ENCODE results near the gene FSTL1. TPM values are rescaled to one million over a fixed set of nuclear protein-coding genes. Genes with fewer than 3 reads are reported as not detected.
A peak's percentile ranks its signal among the peaks of the same experiment; 100 is the strongest.

The FSTL1 gene
- total RNA-seq, 1 donor from 2014 or later = 95.3 TPM

DNA sequence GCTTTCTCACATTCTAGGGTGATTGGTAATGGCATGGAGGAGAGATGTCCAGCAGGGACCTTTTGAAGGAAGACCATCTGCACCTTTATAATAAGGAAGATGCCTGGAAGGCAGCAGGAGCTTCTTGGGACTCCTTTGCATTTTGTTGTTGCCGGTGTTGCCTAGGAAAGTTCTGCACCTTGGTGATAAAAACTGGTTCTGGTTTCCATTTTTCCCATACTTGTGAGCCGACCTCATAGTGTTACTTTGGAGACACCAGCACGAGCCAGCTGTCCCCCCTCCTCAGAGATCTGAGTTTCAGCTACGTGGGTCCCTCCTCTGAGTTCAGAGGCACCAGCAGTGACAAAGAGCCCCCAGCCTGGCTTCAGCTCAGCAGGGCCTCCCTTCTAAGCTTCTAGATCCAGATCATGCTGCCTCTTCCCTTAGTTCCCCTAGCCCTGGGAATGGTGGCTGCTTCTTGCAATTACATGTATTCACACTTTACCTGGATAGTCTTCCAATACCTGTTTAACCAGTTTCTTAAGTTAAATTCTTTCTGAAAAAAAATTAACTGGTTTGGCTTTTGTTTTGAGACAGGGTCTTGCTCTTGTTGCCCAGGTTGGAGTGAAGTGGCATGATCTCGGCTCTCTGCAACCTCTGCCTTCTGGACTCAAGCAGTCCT lies 18.0 kb upstream of the FSTL1 start:
- no peak for DNase-seq (ENCODE audit: low read depth in 2 of 2)

DNA sequence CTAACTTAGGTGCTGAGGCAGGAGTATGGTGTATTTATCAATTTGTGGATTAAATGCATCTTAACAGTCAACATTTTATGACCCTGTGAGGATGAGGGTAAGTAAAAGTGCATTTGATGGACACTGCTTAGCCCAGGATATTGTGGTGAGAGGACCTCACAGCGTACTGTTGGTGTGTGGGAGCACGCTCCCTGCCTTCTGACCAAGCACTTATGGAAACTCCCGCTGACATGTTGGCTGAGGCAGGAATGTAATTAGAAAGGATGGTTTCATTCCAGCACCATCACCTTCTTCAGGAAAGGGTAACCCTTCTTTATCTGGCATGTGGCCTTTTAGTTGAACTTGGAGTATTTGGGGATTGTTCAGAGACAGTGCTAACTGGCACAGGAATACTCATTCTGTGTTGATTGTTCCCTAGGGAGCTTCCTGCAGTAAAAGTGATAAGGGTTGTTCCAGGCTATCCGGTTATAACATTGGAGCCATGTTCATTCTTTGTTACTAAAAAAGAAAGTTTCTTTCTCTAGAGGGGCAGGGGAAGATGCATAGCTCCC lies 11.7 kb upstream of the FSTL1 start:
- DNase-seq (ENCODE audit: low read depth in 2 of 2) = peak in 1 of 2 donors; percentile 50

DNA sequence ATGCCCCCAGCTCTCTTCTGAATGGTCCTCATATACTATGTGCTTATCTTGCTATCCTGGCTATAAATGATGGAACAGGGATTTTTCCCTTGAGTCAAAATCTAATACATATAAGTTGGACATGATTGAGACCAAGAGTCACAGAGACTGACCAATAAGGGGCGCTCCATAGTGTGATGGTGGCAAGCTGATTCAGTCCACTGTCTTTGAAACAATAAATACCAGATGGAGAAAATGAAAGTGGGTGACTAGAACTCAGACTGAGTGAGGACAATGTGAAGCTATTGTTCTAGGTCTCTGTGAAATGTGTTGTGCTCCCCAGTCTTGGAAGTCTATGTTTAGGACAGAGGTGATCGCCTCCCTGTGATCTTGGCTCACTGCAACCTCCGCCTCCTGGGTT lies 10.6 kb upstream of the FSTL1 start:
- DNase-seq (ENCODE audit: low read depth in 2 of 2) = no peak

DNA sequence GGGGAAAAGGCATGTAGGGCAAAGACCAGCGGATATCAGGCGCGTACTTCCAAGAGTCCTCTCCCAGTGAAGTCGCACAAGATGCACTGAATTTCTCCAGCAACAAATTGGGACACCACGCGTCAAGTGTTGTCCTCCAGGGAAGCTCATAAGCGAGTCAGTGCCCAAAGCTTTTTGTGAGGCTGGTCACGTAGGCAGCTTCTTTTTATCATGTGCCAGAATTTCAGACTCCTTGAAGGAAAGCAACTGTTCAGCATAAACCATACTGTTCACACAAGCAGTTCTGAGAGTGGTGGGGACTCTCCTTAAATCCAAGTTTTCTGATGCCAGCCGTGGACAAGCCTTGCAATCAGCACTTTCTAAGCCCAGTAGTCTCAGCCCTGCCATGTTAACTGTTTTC lies 10.1 kb upstream of the FSTL1 start:
- DNase-seq (ENCODE audit: low read depth in 2 of 2) = no peak

DNA sequence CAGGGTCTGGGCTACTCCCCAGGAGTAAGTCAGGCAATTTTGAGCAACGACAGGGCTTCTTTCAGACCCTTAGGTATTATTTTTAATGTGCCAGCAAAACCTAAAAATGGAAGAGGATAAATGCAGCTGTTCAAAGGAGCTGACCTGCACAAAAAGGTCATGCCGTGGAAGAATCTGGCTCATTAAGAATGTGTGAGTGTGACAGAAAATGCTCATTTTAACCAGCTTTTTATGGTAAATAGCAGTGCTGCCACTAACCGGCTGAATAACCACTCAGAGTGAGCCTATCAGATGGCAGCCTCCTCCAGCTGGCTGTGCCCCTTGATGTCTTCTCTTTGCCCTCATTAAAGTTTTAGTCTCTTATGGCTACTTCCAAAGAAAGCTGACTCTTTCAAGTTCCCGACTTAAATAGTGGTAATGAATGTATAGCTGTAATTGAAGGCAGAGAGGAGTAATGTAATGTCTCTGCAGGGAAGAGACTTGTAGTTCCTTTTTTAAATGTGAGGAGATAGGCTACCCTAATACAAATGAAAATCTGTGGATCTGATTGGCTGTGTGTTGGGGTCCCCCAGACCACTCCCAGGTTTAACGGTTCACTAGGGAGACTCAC lies 9.5 kb upstream of the FSTL1 start:
- DNase-seq (ENCODE audit: low read depth in 2 of 2) = no peak

DNA sequence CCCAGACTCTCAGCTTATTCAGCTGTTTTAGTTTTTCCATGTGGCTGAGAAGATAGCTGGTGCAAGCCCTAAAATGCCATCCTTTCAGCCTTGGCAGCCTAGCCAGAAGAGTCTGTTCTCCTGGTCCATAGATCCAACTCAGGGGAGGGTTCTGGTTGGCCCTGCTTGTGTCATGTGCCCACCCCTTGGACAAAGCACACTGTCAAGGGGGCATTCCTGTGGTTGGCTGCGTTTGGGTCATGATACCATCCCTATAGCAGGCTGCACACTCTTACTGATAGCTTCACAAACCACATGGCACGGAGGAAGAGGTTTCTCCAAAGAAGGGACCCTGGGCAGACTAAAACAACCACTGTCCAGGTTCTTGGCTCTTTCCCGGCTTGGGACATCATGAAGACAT lies 8.4 kb upstream of the FSTL1 start:
- DNase-seq (ENCODE audit: low read depth in 2 of 2) = no peak

DNA sequence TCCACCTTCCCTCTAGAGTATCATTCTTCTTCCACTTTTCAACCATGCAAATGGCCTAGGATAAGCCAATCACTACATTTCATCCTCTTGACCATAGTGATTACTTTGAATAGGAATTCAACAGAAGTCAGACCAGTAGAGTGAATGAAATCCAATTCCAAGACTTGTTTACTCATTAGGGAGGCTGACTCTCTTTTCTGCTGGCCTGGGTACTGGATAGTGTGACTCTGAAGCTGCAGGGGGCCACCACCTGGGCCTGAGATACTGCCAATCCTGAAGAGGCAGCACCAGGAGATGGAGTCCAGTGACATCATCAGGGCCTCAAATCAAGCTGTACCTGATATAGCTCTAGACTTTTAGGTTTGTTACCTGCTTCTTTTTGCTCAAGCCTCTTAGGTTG lies 7.0 kb upstream of the FSTL1 start:
- no peak for DNase-seq (ENCODE audit: low read depth in 2 of 2)

DNA sequence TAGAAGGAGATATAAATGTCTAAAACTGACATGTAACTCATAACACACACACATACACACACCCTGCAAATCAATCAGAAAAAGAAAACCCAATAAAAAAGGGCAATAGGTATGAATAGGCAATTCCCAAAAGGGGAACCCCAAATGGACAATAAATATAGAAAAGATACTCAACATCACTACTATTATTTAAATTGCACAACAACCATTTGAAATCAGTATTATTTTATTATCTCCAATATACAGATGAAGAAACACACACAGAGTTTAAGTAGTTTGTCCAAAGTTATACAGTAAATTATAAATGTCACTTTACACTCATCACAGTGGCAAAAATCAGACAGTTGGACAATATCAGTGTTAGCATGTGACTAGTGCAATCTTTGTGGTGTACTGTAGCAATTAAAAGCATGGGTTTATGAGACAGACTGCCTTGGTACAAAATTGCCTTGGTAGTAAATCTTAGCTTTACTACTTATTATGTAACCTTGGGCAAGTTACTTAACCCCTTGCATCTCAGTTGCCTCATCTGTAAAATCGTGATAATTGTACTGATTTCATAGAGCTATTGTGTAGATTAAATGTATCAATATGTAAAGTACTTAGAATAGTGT lies 3.4 kb upstream of the FSTL1 start:
- no peak for DNase-seq (ENCODE audit: low read depth in 2 of 2)

DNA sequence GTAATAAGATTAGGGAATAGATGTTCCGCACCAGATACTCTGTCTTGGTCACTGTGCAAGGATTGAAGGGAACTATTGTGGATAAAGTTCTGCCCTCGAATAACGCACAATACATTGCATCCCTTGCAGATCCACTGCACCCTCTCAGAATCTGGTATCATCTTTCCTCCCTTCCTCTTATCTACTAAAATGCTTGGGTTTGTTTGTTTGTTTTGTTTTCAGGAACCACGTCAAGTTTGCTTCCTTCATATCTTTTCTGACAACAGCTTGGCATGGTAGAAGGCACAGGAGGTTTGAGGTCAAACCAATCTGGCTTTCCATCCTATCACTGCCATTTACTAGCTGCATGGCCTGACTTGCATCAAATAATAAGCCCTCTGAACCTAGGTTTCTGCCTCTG lies 2.0 kb upstream of the FSTL1 start:
- no peak for DNase-seq (ENCODE audit: low read depth in 2 of 2)

DNA sequence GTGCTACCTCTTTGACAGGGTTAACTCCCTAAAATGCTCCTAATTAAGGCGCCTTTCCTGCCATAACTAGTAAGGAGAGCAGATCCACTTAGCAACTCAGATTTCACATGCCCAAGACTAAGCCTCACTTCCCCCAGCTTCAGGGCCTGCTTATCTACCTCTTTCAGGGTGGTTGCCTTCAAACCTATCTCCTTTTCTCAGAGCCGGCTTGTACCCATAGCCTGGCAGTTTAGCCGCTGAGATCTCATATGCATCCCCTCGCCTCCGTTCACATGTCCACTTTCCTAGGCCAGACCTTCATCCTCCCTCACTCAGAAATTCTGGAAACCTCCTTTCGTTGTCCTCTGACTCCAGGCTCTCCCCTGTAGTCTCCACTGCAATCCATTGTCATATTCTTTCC lies 1.0 kb upstream of the FSTL1 start:
- DNase-seq (ENCODE audit: low read depth in 2 of 2) = no peak

DNA sequence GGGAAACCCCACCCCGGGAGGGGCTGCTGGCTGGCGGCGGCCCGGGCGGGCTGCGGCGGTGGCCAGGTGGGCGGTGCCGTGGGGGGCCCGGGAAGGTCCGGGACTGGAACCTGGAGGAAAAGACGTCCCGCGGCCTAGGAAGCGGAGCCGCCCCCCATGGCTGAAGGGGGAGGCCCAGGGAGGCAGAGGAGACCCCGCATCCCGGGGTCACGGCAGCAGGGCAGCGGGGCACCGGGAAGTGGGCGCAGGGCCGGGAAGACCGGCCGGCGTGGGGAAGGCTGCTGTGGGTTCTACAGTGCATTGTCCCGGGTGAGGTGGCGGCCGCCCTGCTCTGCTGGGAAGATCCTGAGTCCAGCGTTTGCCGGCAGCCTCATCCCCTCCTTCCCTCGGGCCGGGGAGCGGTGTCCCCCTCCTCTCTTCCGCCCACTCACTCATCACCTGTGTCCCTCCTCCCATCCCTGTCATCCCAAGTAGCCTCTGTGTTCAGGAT lies 525 bp upstream of the FSTL1 start:
- no peak for DNase-seq (ENCODE audit: low read depth in 2 of 2)

DNA sequence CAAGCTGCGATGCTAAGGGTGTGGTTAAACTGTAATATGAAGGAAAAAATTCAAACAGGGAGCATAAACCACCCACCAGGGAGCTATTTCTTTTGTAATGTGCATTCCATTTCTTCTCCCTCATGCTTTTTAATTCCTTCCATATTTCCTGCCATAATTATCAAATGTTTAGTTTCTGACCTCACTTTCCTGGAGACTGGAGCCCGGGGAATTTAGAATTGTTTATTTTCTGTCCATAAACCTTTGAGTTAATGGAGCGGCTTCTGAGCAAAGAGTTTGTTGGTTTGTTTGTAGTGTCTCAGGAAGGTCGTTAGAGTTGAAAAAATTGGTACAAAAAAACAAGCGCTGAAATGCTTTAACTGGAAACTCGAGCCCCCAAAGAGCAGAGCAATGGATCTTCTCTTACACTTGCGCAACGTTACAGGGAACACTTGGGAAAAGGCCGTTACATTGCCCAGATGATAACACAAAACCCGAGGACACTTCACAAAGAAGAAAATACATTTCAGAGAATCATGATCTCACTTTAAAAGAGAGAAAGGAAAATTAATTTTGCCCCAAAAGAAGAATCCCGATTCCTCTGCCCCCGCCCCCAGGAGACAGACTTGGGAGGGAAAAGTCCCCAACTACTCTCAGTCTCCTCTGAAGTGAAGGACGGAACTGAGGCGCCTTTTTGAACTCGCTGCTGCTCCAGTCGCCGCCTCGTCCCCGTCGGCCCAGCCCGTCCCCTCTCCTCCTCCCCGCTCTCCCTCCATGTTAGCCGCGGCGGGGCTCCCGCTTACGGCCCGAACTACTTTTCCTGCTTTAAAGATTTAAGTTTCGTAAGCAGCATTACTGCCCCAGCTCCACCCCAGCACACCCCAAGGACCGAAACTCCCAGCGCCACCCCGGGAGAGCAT lies 842 bp downstream of the FSTL1 start:
- DNase-seq (ENCODE audit: low read depth in 2 of 2) = peak in 1 of 2 donors; percentile 49

DNA sequence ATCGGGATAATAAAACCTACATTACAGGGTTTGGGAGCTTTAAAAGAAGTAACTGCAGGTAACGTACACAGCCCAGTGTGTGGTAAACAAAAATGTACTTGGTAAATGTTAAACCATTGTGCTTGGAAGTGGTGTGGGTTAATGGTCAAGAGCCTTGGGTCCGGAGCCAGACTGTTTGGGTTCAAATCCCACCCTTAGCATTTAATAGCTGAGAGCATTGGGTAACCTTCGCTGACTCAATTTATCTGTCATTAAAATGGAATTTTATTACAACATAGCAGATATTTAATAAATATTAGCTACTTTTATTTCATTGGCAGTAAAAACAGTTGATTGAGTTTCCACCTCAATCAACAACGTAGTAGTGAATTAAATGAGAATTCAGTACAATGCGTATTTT lies 1.5 kb downstream of the FSTL1 start:
- DNase-seq (ENCODE audit: low read depth in 2 of 2) = no peak

DNA sequence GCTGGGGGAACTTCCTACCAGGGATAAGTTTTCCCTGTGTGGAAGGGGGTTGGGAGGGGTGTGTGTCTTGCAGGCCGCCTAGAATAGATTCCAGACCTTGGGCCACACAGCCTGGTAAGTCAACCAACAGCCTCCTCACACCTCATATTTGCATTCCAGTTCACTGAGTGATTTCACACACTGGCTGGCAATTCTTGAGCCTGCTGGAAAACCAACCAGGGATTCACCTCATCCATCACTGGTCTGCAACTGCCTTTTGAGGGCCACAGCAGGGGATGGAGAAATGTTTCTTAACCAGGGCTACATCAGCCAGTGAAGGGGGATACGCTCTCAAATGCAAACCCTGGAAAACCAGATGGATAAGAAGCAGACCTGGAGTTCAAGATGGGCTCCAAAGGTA lies 2.0 kb downstream of the FSTL1 start:
- peak in 1 of 2 donors; percentile 57 for DNase-seq (ENCODE audit: low read depth in 2 of 2)

DNA sequence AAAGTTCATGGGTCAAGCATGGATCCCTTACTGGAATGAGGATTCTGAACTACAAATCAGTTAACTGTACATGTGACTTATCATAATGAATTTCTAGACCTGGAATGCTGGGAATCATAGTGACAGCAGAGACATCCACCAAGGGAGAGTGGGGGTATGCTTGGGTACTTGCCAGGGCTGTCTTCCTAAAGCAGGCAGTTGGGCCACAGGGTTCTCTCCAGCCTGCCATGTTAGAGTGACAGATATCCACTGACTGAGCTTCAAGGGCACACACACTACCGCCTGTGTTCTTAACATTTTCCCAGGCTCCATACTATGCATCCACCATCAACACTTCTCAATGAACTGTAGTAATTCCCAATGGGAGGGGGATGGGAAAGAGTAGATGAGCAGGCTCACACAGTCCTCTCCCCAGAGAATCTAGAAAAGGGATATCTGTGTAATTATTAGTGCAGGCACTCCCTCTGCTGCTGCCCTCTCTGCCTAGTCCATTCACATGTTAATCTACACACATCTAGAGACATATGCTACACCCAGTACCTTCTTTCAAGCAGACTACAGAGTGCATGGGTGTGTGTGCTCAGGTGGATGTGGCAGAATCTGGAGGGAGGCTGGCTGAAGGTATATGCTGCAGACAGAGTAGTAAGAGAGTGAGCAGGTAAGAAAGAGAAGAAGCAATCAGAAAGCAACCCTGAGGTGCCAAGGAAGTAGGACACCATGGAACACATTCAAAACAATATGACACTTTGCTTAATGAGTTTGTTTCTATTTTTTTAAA lies 3.7 kb downstream of the FSTL1 start:
- DNase-seq (ENCODE audit: low read depth in 2 of 2) = no peak

DNA sequence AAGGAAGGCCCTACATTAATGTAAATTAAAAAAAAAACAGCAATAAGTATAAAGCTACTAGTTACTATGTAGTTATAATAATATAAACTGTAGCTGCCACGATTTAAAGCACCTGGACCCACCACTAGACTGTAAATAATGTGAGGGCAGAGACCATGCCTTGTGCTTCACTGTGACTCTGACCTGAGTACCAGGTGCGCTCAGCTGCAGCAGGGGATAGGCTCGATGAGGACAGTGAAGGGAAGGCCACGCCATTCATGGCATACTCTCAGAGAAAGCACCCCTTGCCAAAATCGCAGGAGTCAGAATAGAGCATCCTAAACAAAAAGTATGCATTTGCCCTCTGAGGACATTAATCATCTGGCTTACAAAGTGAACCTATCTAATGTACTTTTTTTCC lies 5.1 kb downstream of the FSTL1 start:
- no peak for DNase-seq (ENCODE audit: low read depth in 2 of 2)

DNA sequence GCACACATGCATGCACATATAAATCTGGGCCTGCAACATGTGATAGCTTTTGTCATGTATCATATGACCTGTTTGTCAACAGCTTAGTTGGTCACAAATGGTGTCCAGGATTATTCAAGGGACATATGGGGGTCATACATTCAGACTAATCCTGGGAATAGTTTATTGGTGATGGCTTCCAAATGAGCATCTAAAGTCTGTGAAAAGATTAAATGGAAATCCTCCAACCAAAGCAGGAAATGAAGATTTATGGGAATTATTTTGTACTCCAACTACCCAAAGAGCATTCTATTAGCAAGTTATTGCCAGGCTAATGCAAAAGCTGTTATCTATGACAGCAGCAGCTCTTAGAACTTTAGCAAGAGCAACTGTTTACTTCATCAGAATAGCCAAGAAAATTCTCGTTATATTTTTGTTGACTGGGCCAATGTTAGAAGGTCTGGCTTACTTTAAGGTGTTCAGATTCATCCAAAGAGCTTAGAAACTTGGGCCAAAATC lies 7.1 kb downstream of the FSTL1 start:
- peak in 1 of 2 donors; percentile 15 for DNase-seq (ENCODE audit: low read depth in 2 of 2)

DNA sequence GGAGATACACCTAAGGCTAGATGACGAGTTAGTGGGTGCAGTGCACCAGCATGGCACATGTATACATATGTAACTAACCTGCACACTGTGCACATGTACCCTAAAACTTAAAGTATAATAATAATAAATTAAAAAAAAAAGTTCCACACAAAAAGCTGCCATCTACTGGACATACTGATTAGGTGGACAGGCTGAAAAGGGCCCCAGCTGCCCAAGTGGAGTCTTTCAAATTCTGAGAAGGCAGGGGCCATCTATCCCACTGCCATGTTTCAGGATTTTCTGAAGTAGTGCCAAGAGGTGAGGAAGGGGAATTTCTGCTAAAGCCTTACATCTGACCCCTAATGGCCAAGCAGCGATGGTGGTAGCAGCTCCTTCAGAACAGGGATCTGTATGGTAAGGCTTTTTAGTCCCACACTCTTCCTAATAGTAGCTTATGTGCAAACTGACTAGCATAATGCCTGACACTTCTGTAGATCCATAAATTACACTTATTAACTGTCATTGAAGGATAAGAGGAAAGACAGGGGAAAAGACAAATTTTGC lies 7.7 kb downstream of the FSTL1 start:
- DNase-seq (ENCODE audit: low read depth in 2 of 2) = peak in 1 of 2 donors; percentile 22

DNA sequence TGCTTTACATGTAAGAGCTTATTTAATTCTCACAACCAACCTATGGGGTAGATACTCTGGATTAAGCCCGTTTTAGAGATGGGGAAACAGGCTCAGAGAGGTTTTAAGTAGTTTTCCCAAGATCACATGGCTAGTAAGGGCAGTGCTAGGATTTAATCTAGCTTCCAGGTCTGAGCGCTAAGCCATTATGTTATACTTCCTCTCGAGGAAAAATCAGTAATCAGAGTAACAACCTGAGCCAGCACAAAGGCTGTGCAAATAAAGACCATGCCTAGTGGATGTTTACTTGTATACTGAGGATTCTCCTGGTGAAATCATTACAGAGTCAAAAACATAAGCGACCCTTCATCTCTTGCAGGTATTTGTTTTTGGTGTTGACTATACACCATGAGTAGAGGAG lies 9.0 kb downstream of the FSTL1 start:
- DNase-seq (ENCODE audit: low read depth in 2 of 2) = peak in 1 of 2 donors; percentile 49

DNA sequence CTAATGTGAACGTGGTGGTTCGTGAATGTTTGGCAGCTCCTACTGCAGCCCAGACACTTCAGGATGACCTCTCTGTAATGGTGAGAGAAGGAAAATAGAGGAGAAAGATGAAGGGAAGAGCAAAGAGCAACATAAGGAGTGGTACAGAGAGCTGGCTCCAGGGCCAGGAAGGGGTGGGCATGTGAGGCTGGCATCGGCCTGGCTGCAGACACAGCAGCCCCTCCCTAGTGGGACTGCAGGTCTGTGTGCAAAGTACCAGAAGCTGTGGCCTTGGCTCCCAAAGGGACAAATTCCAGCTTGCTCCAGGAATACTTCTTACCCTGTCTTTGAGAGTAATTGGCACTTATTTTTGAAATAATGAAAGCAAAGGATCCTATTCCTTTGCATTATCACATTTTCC lies 10.0 kb downstream of the FSTL1 start:
- no peak for DNase-seq (ENCODE audit: low read depth in 2 of 2)

All from dermis microvascular lymphatic vessel endothelial cell (primary cell).